ENCODE data around the gene SCN1B. TPM values are rescaled to one million over a fixed set of nuclear protein-coding genes. Genes with fewer than 3 reads are reported as not detected.

Gene SCN1B
- total and polyA plus RNA-seq, 2 of the 13 experiments (the other 11 are each of a cell fraction or from before 2014, with no cell fraction given), result 2.7 to 20.1 TPM

DNA sequence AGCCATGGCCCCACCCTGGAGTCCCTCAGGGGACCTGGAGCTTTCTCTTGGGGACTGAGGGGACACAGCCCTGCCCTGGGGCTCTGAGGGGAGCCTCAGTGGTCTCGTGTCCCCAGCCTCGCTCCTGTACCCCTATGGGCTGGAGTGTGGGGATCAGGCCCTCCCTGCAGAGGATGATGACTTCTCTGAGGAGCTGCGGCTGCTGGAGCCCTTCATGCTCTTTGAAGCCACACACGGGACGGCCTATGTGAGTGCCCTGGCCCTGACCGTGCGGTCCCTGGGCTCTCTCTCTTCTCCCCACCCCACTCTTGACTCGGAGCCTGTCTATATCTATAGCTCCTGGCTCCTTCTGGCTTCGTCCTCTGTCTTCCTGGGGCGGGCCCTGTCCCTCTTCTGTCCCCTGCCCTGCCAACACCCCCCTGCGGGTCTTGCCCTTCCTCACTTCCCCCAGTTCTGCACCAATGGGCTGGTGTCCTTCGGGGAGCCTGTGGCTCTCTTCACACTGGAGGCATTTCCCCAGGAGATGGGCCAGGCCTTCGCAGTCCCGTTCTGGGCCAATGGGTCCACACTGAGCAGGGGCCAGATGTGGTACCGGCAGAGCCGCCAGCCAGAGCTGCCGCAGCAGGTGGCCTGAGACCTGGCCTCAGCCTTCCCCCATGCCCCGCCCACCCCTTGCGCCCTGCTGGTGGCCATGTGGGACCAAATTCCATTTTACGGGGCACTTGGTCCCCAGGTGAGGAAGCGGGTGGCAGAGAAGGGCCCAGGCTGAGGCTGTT, 44.3 kb downstream of the SCN1B start:
- DNase-seq (ENCODE audit: low spot score) (no peak), FAIRE-seq (no peak), ATAC-seq (peak; percentile 11; the same call in 1 of the 3 replicates)
- WGBS (ENCODE audit: low lambda C conversion rate), result 32% methylated on average over 16 of the region's 21 CpGs
- Histone ChIP-seq H3K9ac (ENCODE audit: insufficient read depth, low read depth, low read length) (no peak overlapping the region), H3K4me1 (ENCODE audit: insufficient read depth, low read length) (no peaks in the 10 kb centered on the region), H2AFZ (ENCODE audit: low read length) (no peak overlapping the region), H4K20me1 (ENCODE audit: insufficient read depth, low read length) (no peaks in the 10 kb centered on the region), H3K79me2 (ENCODE audit: insufficient read depth, low read length) (no peaks in the 10 kb centered on the region), H3K4me2 (ENCODE audit: low read depth, low read length) (no peak overlapping the region), H3K27ac (ENCODE audit: extremely low read length, insufficient read depth, low read length) (no peak overlapping the region), H3K36me3 (replicated peaks in 1 of 2; ENCODE audit: control insufficient read depth in 1 of 2, insufficient read depth in 2 of 2, low read length in 2 of 2) (no peaks in the 10 kb centered on the region), H3K9me3 (ENCODE audit: low read length) (peaks cover 11% of the 10 kb centered on the region), H3K4me3 (replicated peaks in 1 of 3; ENCODE audit: insufficient read depth in 1 of 3, low read depth in 2 of 3, low read length in 3 of 3) (no peak overlapping the region), H3K27me3 (ENCODE audit: control insufficient read depth in 1 of 2, insufficient read depth in 2 of 2, low read length in 2 of 2) (peaks cover 14 to 53% of the 10 kb centered on the region in 2 experiments)
- ChIA-PET POLR2A (no interaction called here), CTCF (ENCODE audit: low intra/inter-chr PET ratio, low total read pairs) (no interaction called here)
- in situ Hi-C loops (cut with HindIII; ENCODE audit: extremely low pct_ligation_motif_present, low pct_unique_long_range_greater_than_20kb), result no loop called here
- no peak for TF ChIP-seq HES4 (CRISPR knock-in tag; IDR thresholded peaks at IDR 0.05; ENCODE audit: borderline replicate concordance)
- no peak for TF ChIP-seq E2F5 (CRISPR knock-in tag; conservative IDR thresholded peaks at IDR 0.05)
- TF ChIP-seq, protein P1, sequence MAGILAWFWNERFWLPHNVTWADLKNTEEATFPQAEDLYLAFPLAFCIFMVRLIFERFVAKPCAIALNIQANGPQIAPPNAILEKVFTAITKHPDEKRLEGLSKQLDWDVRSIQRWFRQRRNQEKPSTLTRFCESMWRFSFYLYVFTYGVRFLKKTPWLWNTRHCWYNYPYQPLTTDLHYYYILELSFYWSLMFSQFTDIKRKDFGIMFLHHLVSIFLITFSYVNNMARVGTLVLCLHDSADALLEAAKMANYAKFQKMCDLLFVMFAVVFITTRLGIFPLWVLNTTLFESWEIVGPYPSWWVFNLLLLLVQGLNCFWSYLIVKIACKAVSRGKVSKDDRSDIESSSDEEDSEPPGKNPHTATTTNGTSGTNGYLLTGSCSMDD (CRISPR knock-in tag; IDR thresholded peaks at IDR 0.05), result no peak
- no peak for TF ChIP-seq MYNN (CRISPR knock-in tag; IDR thresholded peaks at IDR 0.05; ENCODE audit: low read depth)
- TF ChIP-seq ZBTB14 (CRISPR knock-in tag; IDR thresholded peaks at IDR 0.05), result no peak
- TF ChIP-seq ZBTB21 (CRISPR knock-in tag; IDR thresholded peaks at IDR 0.05), result no peak
- TF ChIP-seq ZNF557 (CRISPR knock-in tag; IDR thresholded peaks at IDR 0.05), result no peak
- no peak for TF ChIP-seq PAXIP1 (CRISPR knock-in tag; conservative IDR thresholded peaks at IDR 0.05)
- no peak for TF ChIP-seq ZIK1 (CRISPR knock-in tag; IDR thresholded peaks at IDR 0.05; ENCODE audit: borderline replicate concordance, low read depth)
- no peak for TF ChIP-seq ZNF761 (CRISPR knock-in tag; conservative IDR thresholded peaks at IDR 0.05)
- TF ChIP-seq ZNF784 (CRISPR knock-in tag; IDR thresholded peaks at IDR 0.05; ENCODE audit: borderline replicate concordance), result no peak
- TF ChIP-seq FOXK2 (IDR thresholded peaks at IDR 0.05), result no peak
- TF ChIP-seq ZNF354B (CRISPR knock-in tag; IDR thresholded peaks at IDR 0.05), result no peak
- intact Hi-C loops (cut with micrococcal nuclease; ENCODE audit: unreplicated experiment), result no loop called here
- BruUV-seq (replicated peaks), result no TSS peak
